ENCODE measurements around the gene SORBS2.

DNA sequence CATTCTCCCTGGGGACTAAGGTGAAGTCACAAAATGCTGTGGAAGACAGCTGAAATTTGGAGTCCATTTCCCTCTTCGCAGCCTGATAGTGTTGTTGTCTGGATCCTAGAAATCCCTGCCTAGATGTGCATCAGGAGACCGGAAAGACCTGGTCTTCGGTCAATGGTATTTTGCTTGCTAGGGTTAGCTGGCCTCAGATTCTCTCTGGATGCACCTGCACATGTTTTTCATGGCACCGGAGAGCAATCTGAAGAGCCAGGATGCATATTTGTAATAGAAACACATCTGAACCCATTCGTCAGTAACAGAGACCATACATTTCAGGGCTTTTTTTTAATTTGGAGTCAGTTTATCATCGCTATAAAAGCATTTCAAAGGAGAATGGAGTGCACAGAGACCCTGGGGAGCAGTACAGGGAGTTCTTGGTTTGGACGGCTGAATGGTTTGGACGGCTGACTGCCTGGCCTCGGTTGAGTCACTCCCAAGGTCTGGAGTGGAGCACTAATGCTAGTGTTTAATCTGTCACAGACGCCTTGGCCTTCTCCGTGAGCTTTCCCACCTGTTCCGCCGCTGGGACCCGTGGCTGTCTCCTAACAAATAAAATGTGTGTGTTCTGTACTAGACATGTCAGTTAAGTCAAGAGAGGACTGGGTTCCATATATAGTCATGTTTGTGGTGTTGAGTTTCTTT is 269.2 kb downstream of the SORBS2 start:
- TF ChIP-seq CTCF (conservative IDR thresholded peaks at IDR 0.05 in 1 of 2, IDR thresholded peaks at IDR 0.05 in 1 of 2; ENCODE audit: low read depth in 1 of 2, low read length in 2 of 2) (no peak), EZH2 (IDR thresholded peaks at IDR 0.05; ENCODE audit: low read length, missing control alignments) (no peak)

All from fibroblast of lung (primary cell).